Peyer's patch (tissue), 4 donors: ENCODE results near the gene PSMG1. TPM values are rescaled to one million over a fixed set of nuclear protein-coding genes. Genes with fewer than 3 reads are reported as not detected.
A peak's percentile ranks its signal among the peaks of the same experiment; 100 is the strongest.

Experiments used
- DNase-seq, 3 donors: peaks; one replicate each; pipeline ENCODE4 v3.0.0-alpha.2; 2017 to 2019
- H3K27ac ChIP-seq, 4 donors: fragments of 200-600 bp; sonication (generic); one replicate each; pipeline ENCODE4 v1.5.1; 2016 to 2019
- H3K27me3 ChIP-seq, 2 donors: fragments of 200-600 bp; sonication (generic); one replicate each; pipeline ENCODE4 v1.5.1; 2019
- H3K36me3 ChIP-seq, 3 donors: fragments of 200-600 bp; sonication (generic); one replicate each; pipeline ENCODE4 v1.5.1; 2016 to 2019
- H3K4me1 ChIP-seq, 4 donors: fragments of 200-600 bp; sonication (generic); one replicate each; pipeline ENCODE4 v1.5.1; 2016 to 2019
- H3K4me3 ChIP-seq, 4 donors: fragments of 200-600 bp; sonication (generic); 1 replicate in 3 of 4; 2 replicates in 1 of 4; pipeline ENCODE4 v1.5.1; 2016 to 2019; ENCODE audit warnings: mild to moderate bottlenecking in 1 of 4
- H3K9me3 ChIP-seq, 4 donors: fragments of 200-600 bp; sonication (generic); one replicate each; pipeline ENCODE4 v1.5.1; 2016 to 2019; ENCODE audit warnings: mild to moderate bottlenecking in 1 of 4
- POLR2A ChIP-seq, 2 donors: fragments of 450-650 bp; IDR thresholded peaks; one replicate each; pipeline ENCODE4 v1.5.1; 2017; ENCODE audit warnings: antibody characterized with exemption in 2 of 2, mild to moderate bottlenecking in 2 of 2, moderate library complexity in 2 of 2
- total RNA-seq, 4 donors: library from RNA; depleted of rRNA; stranded (reverse); fragments of >200 nt; gene quantifications; one replicate each; pipeline ENCODE4 v1.1.0, GENCODE V29; 2016
- TF ChIP-seq, protein P1 (sequence below), 6 experiments: fragments of 450-650 bp in 4 of 6; fragments of 200-600 bp in 2 of 6; sonication (generic) in 1 of 6; IDR thresholded peaks; one replicate each; pipeline ENCODE4 v1.5.1; 2017 to 2019; ENCODE audit warnings: antibody characterized with exemption in 6 of 6, mild to moderate bottlenecking in 3 of 6, moderate library complexity in 1 of 6

PSMG1 gene
- total RNA-seq, 4 donors from 2014 or later: 8.3 to 17.0 (median 13.4) TPM

- no peak overlapping the region for H3K27ac ChIP-seq
- H3K4me1 ChIP-seq: peaks cover 0 to 9% (median 0%) of the 10 kb centered on the region in 4 donors
- no peaks in the 10 kb centered on the region for H3K27me3 ChIP-seq
- no peak overlapping the region for H3K4me3 ChIP-seq
- H3K36me3 ChIP-seq: no peaks in the 10 kb centered on the region
- DNase-seq: no peak
- TF ChIP-seq, protein P1, sequence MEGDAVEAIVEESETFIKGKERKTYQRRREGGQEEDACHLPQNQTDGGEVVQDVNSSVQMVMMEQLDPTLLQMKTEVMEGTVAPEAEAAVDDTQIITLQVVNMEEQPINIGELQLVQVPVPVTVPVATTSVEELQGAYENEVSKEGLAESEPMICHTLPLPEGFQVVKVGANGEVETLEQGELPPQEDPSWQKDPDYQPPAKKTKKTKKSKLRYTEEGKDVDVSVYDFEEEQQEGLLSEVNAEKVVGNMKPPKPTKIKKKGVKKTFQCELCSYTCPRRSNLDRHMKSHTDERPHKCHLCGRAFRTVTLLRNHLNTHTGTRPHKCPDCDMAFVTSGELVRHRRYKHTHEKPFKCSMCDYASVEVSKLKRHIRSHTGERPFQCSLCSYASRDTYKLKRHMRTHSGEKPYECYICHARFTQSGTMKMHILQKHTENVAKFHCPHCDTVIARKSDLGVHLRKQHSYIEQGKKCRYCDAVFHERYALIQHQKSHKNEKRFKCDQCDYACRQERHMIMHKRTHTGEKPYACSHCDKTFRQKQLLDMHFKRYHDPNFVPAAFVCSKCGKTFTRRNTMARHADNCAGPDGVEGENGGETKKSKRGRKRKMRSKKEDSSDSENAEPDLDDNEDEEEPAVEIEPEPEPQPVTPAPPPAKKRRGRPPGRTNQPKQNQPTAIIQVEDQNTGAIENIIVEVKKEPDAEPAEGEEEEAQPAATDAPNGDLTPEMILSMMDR (IDR thresholded peaks at IDR 0.05): no peak
- TF ChIP-seq POLR2A (IDR thresholded peaks at IDR 0.05): no peak
- H3K9me3 ChIP-seq: no peaks in the 10 kb centered on the region
These were observed 3.4 kb upstream of the PSMG1 start for GRCh38 chr21:39186676-39187075.

DNA sequence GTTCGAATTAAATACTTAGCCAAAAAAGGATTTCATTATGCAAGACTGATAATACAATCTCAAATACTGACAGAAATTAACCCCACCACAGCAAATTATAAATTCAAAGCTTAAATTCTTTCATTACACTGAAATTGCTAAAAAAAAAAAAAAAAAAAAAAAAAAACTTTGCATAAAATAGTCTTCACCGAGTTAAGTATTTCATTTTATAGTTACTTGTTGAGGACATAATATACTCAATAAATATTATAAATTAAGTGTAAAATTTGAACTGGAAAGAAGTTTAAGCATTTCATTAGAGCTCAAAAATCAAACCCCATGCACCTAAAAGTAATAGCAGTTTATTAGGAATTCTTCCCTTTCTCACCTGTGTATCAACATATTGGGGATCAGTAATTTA, 1.9 kb upstream of the PSMG1 start:
- no peaks in the 10 kb centered on the region for H3K27me3 ChIP-seq
- H3K27ac ChIP-seq: no peak overlapping the region
- H3K4me1 ChIP-seq: peaks cover 0 to 16% (median 0%) of the 10 kb centered on the region in 4 donors
- no peak for TF ChIP-seq POLR2A (IDR thresholded peaks at IDR 0.05)
- H3K9me3 ChIP-seq: no peaks in the 10 kb centered on the region
- H3K4me3 ChIP-seq: no peak overlapping the region
- no peaks in the 10 kb centered on the region for H3K36me3 ChIP-seq
- no peak for DNase-seq

GRCh38 chr21:39184050-39184980, 1.1 kb upstream of the PSMG1 start:
- TF ChIP-seq POLR2A (IDR thresholded peaks at IDR 0.05): no peak
- TF ChIP-seq, protein P1 (IDR thresholded peaks at IDR 0.05): no peak
- no peak for DNase-seq
- no peaks in the 10 kb centered on the region for H3K9me3 ChIP-seq

GRCh38 chr21:39182484-39183271, 573 bp downstream of the PSMG1 start:
- H3K9me3 ChIP-seq: no peaks in the 10 kb centered on the region
- H3K4me1 ChIP-seq: peaks cover 0 to 16% (median 0%) of the 10 kb centered on the region in 4 donors
- DNase-seq: no peak
- peak overlapping the region; percentile 85 to 91 (median 87) for H3K27ac ChIP-seq
- no peaks in the 10 kb centered on the region for H3K27me3 ChIP-seq
- TF ChIP-seq POLR2A (IDR thresholded peaks at IDR 0.05): no peak
- TF ChIP-seq, protein P1 (IDR thresholded peaks at IDR 0.05): no peak
- peaks cover 0 to 8% (median 0%) of the 10 kb centered on the region in 3 donors for H3K36me3 ChIP-seq
- H3K4me3 ChIP-seq: peak overlapping the region; percentile 65 to 97 (median 84)

More at GRCh38 chr21:39184050-39184980, 1.1 kb upstream of the PSMG1 start:
- peak overlapping the region; percentile 65 to 97 (median 84) for H3K4me3 ChIP-seq
- no peaks in the 10 kb centered on the region for H3K27me3 ChIP-seq
- H3K36me3 ChIP-seq: peaks cover 0 to under 1% (median 0%) of the 10 kb centered on the region in 3 donors
- peaks cover 0 to 16% (median 0%) of the 10 kb centered on the region in 4 donors for H3K4me1 ChIP-seq
- H3K27ac ChIP-seq: peak overlapping the region; percentile 85 to 91 (median 87)

DNA sequence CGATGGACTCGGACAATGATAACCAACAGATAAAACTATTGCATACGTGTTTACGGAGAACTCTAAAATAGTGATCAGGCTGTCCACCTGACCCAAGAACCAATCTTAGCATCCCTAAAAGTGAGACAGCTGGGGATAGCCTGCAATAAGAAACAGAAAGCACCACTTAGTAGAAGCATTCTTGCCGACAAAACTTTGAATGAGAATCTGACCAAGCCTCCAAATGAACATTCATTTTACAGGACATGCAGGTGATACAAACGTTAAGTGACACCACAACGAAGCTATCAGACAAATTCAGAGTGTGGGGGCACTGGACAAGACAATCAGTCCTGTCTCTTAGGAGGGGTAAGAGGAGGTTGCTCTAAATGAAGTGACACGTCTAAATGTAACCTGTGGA, 1.2 kb downstream of the PSMG1 start:
- H3K4me3 ChIP-seq: peak overlapping the region in 2 of 4 donors; percentile 80 to 97
- H3K27me3 ChIP-seq: no peaks in the 10 kb centered on the region
- no peak for TF ChIP-seq POLR2A (IDR thresholded peaks at IDR 0.05)
- TF ChIP-seq, protein P1 (IDR thresholded peaks at IDR 0.05): no peak
- H3K4me1 ChIP-seq: peaks cover 0 to 16% (median 0%) of the 10 kb centered on the region in 4 donors
- H3K9me3 ChIP-seq: no peaks in the 10 kb centered on the region
- no peak for DNase-seq
- H3K27ac ChIP-seq: no peak overlapping the region
- H3K36me3 ChIP-seq: peaks cover 0 to 8% (median 0%) of the 10 kb centered on the region in 3 donors
